HG02642 (cell line): ENCODE data around the gene ZBTB48.
"Not testable (repeated sequence)": the region's sequence is repeated elsewhere in the genome, so short reads cannot be mapped to it uniquely, and the experiment has no call there.

Experiments
- ATAC-seq: cut with Tn5 transposase; IDR thresholded peaks from one replicate; pipeline ENCODE4 v1.9.1; 2021; ENCODE audit warnings: mild to moderate bottlenecking; ENCODE audit not compliant: unreplicated experiment, poor library complexity

ZBTB48 gene

DNA sequence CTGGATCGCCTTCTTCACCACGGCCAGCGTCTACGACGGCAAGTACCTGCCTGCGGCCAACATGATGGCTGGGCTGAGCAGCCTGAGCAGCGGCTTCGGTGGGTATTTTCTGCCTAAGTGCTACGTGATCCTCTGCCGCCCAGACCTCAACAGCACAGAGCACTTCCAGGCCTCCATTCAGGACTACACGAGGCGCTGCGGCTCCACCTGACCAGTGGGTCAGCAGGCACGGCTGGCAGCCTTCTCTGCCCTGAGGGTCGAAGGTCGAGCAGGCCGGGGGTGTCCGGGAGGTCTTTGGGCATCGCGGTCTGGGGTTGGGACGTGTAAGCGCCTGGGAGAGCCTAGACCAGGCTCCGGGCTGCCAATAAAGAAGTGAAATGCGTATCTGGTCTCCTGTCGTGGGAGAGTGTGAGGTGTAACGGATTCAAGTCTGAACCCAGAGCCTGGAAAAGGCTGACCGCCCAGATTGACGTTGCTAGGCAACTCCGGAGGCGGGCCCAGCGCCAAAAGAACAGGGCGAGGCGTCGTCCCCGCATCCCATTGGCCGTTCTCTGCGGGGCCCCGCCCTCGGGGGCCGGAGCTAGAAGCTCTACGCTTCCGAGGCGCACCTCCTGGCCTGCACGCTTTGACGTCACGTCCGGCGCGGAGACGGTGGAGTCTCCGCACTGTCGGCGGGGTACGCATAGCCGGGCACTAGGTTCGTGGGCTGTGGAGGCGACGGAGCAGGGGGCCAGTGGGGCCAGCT is at the start of gene ZBTB48:
Gene ZBTB48, plus strand, starts transcription at position 621 of the 745 bp plus-strand sequence. CDS start 616 bp downstream, outside the sequence.
- ATAC-seq, result peak; percentile 96

DNA sequence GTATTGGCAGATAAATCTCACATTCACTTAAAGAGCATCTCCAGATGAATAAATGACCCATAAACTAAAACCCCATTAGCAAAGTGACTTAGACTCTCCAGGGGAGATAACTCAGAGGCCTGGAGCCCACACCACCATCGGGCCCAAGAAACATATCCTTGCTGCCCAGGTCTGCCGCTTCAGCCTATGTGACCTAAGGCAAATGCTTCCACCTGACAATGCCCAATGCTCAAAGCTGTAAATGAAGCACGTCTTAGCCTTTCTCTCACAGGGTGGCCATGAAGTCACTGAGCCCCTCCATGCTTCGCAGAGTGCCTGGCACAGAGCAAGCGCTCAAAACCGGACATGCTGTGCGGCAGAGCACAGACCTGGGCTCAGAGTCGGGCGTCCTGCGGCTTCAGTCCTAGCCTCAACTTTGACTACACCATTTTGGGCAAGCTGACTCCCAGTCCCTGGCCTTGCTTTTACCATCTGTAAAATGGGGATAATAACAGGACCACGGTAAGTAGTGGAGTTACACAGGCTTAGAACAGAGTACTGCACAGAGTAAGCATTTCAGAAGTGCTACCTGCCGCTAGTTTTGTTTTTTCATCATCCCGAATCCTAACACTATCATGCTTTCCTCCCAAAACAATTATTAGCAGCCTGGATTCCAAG is 49.2 kb upstream of the ZBTB48 start:
- ATAC-seq, result no peak

DNA sequence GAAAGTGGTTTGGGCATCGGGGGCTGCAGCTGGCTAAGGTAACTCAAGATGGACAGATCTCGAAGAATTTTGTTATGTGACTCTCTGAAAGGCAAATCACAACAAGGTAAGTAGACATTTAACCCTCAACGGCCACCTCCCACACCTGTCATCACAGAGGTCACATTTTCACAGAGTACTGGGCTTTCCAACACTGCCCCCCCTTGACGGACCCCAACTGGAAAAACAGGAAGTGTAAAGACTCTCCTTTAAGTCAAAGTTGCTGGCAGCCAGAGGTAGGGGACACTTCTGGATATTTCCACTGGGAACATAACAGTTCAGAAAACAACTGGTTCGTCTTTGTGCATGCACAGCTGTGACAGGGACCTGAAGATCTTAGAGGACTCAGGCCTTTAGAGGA is 47.8 kb upstream of the ZBTB48 start:
- no peak for ATAC-seq

DNA sequence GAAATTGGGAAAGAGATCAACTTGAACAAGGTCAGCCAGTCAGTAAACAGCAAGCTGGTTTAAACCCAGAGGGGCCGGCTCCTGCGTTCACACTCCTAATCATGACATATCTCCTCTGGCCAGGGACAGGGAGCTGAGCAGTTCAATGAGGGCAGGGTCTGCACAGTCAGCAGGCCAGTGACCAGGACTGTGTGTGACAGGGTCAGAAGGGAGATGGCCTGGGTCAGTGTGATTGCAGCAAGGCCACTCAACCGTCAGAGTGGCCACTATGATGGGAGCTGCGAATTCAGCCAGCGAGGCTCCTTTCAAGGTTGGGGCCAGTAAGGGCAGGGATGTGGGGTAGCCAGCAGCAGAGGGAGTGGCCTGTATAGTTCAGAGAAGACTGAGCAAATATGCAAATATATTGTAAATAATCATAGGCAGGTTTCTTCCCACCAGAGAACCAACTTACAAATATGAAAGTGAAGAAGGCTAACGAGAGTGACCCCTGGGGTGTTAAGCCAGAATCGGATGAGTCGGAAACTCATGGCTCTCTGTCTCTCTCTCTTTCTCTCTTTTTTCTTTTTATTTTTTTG is 45.5 kb upstream of the ZBTB48 start:
- ATAC-seq, result no peak

DNA sequence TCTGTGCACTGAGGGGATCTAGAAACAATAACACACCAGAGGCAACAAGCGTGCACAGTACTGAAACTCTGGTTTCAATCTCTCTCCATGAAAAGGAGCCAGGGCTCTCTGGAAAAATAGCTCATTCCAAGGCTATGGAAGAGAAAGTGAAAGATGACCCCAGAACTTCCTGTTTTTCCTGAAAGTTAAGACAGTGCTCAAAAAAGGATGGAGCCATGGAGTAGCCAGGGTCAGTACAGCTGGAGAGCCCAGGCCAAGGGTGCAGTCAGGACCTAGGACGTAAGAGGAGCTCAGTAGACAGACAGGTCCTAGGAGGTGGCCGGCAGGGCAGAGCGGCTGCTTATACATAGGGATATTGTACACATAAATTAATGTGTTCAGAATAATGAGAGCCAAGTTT is 44.6 kb upstream of the ZBTB48 start:
- ATAC-seq, result no peak

DNA sequence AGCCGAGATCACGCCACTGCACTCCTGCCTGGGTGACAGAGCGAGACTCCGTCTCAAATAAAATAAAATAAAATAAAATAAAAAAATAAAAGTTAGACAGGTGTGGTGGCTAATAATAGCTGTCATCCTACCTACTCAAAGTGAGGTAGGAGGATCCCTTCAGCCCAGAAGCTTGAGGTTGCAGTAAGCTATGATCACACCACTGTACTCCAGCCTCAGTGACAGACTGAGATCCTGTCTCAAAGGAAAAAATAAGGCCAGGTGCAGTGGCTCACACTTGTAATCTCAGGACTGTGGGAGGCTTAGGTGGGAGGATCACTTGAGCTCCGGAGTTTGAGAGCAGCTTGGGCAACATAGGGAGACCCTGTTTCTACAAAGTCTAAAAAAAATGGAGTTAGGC is 43.5 kb upstream of the ZBTB48 start:
- ATAC-seq, result no peak

DNA sequence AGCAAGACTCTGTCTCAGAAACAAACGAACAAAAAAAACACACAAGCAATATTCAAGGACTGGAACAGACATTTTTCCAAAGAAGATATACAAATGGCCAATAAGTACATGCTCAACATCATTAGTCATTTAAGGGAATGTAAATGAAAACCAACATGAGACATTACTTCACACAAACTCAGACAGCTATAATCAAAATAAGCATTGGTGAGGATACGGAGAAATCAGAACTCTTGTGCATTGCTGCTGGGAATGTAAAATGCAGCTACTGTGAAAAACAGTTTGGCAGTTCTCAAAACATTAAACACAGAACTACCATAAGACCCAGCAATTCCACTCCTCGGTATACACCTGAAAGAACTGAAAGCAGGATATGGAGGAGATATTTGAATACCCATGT is 40.8 kb upstream of the ZBTB48 start:
- no peak for ATAC-seq

DNA sequence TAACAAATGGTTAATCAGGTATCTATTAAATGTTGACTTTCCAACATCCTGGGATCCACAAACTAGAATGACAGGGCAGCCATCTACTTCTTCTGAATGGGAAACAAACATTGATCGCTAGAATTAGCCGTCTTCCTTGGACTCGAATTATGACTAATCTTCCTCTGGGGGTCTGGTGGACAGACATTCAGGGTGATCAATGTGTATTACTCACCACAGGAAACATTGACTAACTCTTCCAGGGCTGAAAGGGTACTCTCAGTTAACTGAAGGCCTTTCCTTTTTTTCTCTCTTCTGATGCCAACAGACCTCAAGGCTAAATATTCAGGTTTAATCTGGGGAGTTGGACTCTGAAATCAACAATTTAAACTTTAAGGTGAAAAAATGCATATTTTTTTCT is 35.0 kb upstream of the ZBTB48 start:
- no peak for ATAC-seq

DNA sequence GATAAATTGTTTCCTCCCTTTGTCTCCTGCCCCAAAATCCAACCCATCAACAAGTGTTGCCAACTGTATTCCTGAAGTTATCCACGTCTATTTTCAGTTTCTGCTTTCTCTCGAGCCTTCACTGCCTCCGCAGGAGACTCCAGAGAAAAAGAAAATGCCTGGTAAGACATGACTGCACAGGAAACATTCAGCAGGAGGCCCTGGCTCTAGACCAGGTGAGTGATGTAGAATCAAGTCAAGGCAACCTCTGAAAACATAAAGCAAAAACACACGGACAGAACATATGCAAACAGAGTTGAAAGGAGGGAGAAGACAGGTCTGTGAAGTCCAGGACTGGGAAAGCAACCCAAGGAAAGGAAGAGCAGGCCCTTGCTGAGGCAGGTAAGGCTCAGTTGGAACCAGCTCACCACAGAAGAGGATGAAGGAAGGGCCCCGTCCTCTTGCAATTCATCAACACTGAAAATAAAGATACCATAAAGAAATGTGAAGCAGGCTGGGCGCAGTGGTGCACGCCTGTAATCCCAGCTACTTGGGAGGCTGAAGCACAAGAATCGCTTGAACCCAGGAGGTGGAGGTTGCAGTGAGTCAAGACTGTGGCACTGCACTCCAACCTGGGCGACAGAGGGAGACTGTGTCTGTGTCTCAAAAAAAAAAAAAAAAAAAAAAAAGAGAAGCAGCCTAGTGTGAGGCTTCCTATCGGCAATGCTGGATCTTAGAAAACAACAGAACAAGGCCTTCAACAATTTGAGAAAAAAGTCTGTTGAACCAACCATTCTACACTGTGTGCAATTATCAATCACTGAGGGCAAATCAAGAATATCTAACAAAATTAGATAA is 34.3 kb upstream of the ZBTB48 start:
- no peak for ATAC-seq

DNA sequence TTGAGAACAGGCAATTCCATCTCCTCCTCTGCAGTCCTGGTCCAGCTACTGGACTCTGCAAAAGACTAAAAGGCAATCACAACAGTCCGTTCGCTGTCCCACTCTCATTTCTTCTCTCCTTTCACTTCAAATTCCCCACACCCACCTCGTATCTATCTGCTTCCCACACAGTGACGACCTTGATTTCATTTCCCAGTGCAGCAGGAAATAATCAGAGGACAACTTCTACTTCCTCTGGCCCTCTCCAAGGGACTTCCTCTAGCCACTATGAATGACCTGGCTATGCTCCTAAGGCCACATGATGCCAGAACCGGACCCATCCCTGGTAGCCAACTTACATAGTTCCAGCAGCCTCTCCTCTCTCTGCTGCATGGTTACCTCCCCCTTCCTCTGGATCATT is 33.5 kb upstream of the ZBTB48 start:
- no peak for ATAC-seq

DNA sequence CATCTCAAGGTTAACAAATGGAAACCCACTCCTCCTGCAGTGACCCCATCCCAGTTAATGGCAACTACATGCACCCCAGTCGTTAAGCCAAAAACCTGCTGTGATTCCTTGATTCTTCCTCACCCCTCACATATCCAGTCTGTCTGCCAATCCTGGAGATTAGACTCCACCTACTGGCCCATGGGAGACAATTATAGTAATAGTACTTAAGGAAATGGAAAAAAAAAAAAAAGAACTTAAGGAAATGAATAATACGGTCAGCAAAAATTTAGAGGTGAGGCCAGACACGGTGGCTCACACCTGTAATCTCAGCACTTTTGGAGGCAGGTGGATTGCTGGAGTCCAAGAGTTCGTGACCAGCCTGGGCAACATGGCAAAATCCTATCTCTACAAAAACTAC is 32.5 kb upstream of the ZBTB48 start:
- ATAC-seq, result no peak

DNA sequence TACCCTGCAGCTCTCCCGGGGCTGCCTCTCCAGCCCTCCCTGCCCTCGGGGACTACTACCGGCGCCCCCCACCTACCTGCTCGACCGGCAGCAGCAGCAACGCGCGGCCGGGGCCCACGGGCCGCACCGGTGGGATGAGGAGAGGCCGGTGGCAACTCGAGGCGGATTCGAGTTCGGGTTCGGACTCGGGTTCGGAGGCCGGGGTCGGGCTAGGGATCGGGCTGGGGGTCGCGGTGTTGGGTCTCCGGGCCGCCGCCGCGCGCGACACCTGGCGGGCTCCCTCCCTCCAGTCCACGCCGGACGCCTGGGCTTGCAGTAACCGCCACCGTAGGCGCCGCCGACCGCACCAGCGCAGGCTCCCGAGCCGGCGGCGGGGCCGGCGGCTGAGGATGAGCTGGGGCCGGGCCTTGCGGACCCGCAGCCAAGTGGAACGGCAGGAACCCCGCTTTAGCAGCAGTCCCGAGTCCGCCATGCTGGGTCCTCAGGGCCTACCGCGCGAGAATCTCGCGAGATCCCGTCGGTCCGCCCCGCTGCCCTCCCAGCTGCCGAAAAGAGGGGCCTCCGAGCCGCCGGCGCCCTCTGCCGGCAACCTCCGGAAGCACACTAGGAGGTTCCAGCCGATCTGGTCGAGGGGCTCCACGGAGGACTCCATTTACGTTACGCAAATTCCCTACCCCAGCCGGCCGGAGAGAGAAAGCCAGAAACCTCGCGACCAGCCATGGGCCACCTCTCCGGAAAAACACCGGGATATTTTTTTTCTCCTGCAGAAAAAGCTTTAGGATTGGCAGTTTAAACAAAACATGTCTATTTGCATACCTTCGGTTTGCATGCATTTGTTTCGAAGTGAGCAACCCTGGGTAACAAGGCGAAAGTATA is 25.5 kb upstream of the ZBTB48 start, which contains the start of gene NOL9:
Gene NOL9, minus strand, starts transcription at position 483 of the 876 bp plus-strand sequence. Its CDS starts 11 bp downstream, at position 472.
- ATAC-seq, result peak; percentile 94

DNA sequence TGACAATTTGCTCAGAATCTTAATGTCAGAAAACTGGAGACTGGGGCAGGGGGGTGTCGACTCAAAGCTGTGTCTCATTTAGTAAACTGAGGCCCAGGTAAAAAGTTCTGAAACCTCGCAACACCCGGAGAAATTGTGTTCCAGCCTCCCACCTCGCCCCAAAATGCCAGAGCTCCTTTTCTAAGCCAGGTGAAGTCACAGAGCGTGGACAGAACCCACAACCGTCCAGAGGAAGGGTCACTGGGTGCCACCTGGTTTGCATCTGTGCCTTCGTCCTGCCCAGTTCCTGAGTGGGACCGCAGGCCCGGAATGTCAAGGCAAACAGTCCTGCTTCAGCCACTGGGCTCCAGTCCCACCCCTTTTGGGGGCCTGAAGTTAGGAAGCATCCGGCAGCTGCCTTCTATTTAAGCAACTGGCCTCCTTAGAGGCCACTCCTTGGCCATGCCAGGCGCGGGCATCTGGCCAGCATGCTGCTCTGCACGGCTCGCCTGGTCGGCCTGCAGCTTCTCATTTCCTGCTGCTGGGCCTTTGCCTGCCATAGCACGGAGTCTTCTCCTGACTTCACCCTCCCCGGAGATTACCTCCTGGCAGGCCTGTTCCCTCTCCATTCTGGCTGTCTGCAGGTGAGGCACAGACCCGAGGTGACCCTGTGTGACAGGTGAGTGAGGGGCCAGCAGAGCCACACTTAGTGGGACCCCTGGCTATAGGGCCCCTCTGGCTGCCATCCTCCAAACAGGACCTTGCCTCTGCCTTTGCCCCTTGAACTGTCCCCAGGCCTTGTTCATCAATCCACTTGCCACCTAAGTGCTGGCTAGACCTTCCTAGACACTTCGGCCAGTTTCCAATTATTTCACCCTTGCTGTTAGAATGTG is 24.7 kb upstream of the ZBTB48 start, which contains the start of gene TAS1R1:
Gene TAS1R1, plus strand, starts transcription at position 401 of the 872 bp plus-strand sequence. Its CDS starts 67 bp downstream, at position 468.
- ATAC-seq, result no peak

DNA sequence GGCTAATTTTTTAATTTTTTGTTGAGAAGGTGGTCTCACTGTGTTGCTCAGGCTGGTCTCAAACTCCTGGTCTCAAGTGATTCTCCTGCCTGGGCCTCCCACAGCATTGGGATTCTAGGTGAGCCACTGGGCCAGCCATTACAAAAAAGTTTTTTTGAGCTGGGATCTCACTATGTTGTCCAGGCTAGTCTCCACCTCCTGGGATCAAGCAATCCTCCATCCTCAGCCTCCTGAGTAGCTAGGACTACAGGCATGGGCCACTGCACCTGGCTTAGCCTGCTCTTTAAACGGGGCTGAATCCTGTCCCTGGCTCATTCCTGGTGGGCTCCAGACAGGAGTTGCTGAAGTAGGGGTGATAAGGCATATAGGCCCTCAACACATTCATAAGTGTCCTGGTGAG is 22.2 kb upstream of the ZBTB48 start:
- no peak for ATAC-seq

DNA sequence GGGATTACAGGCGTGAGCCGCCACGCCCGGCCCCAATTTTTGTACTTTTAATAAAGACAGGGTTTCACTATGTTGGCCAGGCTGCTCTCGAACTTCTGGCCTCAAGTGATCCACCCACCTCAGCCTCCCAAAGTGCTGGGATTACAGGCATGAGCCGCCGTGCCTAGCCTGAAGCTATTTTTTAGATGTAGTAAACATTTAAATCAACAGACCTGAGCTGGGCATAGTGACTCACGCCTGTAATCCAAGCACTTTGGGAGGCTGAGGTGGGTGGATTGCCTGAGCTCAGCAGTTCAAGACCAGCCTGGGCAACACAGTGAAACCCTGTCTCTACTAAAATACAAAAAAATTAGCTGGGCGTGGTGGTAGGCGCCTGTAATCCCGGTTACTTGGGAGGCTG is 20.6 kb upstream of the ZBTB48 start:
- not testable (repeated sequence) for ATAC-seq

DNA sequence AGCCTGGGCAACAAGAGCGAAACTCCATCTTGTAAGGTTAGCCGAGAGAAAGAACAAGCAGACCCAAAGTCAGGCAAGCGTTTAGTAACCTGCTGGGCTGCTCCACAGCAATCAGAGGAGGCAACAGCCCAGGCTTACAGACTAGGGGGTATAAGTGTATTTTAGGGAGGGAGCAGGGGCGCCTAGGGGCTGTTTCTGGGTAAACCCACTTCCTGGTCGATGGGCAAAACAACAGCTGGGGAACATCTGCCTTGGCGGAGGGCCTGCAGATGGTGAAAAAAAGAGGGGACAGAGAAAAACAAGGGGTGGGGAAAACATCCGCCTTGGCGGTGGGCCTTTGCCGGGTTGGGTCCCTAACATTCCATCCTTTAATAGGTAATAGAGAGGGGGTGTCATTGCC is 19.5 kb upstream of the ZBTB48 start:
- ATAC-seq, result no peak

DNA sequence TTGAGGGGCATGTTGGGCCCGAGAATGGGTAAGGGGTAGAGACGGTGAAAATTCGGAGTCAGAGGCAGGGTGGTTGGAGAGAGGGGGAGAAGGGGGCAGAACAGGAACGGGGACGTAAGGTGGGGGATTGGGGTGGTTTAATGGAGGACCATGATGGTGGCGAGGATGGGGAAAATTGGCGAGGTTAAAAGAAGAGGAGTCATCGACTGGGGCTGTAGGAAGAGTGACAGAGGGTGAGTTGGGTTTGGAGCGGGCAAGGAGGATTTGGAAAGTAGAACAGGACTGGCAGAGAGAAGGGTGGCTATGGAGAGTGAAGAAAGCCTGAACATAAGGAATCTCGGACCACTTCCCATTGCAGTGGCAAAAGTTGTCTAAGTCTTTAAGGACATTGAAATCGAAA is 10.8 kb upstream of the ZBTB48 start:
- ATAC-seq, result no peak

DNA sequence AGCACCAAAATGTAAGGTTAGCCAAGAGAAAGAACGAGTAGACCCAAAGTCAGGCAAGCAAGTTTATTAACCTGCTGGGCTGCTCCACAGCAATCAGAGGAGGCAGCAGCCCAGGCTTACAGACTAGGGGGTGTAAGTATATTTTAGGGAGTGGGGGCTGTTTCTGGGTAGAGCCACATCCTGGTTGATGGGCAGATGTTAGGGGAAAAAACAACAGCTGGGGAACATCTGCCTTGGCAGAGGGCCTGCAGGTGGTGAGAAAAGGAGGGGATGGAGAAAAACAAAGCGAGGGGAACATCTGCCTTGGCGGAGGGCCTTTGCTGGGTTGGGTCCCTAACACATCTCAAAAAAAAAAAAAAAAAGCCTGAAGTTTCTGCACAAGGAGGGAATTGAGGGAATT is 9.7 kb upstream of the ZBTB48 start:
- ATAC-seq, result no peak

DNA sequence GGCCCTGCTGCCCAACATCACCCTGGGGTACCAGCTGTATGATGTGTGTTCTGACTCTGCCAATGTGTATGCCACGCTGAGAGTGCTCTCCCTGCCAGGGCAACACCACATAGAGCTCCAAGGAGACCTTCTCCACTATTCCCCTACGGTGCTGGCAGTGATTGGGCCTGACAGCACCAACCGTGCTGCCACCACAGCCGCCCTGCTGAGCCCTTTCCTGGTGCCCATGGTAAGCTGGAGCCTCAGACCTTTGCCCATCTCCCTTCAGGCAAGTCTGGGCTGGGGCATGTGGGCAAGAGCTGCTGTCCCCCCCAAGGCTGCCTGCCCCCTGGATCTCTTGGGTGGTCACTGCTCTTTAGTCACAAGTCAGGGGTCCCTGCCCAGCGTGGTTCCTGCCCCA is 8.8 kb upstream of the ZBTB48 start:
- no peak for ATAC-seq
